ENCODE data around the gene ITGA3.
"Not testable (repeated sequence)": the region's sequence is repeated elsewhere in the genome, so short reads cannot be mapped to it uniquely, and the experiment has no call there.

Gene ITGA3

DNA sequence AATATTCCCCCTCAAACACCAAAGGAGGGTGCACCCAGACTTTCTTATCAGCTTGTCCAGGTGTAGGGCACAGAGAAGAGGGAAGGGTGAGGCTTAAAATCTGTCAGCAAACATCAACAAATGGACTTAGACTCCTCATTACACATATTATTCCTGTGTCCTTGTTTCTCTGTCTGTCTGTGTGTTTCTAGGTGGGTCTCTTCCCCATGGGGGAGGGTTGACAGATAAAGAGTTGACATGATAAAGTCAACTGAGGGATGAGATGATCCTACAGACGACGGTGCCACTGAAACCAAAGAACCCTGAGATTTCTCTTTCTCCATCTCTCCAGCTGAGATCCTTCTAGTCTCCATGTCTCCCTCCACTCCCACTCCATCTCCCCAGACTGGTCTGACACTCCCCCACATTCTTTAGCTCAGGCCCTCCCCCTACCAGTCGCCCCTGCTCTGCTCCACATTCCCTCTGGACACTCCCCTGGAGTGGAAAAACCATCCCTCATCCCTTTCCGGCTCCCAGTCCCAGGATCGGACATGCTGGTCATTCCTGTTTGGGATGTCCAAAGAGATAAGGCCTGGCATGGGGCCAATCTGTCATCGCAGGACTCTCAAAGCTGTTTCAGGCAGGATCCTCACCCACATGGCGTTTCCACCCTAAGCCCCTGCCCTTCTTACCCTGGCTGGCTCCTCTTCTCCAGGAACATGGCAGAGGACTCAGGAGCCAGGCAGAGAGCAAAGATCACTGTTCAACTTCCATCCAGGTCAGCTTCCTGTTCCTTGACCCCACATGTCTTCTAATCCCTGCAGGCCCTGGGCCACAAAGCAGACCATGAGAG, 2.9 kb upstream of the ITGA3 start:
- no peak for DNase-seq

DNA sequence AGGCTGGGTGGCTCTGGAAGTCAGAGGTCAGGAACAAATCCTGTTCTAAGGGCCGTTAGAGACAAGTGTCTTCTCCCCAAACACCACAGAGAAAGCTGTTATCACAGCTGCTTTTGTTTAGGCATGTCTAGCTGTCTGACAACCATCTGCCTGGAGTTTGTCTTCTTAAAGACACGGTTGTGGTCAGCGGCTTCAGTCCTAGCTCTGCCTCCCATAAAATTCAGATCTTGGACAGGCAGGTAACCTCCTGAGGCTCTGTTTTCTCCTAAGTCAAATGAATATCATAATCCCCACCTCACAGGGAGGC, 2.3 kb upstream of the ITGA3 start:
- no peak for DNase-seq

DNA sequence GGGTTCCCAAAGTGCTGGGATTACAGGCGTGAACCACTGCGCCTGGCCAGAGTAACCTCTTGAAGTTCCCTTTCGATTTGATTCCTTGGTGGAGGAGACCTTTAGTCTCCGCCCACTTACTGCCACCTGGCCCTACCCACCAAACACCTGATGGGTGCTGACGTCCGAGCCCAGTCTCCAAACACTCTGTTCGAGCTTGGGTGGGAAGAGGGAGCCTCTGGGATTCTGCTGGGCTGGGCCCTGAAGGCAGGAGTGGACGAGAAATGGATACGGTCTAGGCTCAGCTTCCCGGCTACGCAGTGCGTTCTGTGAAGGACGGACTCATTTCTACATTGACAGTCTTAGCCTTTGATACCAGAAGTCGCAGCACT, 870 bp upstream of the ITGA3 start:
- no peak for DNase-seq

DNA sequence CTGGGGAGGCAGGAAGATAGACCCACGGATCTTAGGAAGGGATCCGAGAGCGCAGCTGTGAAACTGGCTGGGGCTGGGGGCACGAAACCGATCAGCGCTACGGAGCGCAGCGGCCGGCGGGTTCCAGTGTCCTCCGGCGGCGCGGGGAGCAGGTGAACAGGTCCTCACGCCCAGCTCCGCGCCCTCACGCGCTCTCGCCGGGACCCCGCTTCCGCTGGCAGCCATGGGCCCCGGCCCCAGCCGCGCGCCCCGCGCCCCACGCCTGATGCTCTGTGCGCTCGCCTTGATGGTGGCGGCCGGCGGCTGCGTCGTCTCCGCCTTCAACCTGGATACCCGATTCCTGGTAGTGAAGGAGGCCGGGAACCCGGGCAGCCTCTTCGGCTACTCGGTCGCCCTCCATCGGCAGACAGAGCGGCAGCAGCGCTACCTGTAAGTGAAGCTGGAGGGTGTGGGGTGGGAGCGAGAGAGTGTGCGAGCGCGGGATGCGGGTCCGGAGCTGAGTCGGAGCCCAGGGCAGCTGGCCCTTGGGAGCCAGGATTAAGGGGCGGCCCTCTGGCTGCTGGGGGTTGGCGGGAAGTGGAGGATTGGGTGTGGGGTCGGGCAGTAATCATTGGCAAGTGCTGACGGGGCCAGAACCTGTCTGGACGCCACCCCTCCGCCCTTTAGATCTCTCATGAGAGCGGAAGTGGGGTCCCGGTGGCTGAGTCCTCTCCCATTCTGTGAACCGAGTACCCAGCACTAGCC, 479 bp downstream of the ITGA3 start:
- no peak for DNase-seq

DNA sequence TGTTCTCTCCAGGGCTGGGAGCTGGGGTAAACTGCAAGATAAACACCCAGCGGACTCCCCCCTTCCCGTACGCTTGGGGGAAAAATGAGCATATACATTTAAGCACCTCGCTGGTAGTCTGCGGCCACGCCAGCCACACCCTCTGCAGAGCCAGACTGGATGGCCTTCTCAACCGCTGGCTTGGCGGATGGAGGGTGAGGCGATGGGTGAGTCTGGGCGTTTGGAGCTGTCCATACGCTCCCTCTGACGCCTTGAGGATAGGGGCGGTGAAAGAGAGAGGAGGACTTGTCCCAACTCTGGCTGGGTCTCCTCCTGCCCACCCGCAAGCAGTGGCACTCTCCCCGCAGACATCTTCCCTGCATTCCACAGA, 1.0 kb downstream of the ITGA3 start:
- no peak for DNase-seq

DNA sequence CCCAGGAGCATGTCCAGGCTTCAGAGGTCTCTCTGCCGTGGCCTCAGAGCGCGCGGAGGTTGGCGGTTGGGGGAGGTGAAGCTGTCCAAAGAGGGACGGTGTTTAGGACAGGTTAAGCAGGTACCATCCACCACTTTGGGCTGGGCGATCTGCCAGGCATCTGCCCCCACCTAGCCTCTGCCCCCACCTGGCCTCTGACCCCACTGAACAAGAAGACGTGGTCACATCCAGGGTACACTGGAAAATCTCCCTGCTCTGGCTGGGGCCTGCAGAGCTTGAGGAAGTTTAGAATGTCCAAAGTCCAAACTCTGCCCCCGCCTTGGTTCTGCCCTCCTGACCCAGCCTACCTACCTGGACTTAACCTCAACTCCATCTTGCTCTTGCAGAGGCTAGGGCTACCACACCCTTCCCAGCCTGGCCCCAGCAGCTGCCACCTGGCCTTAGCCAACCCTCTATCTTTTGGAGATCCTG, 1.6 kb downstream of the ITGA3 start:
- no peak for DNase-seq

- DNase-seq, result no peak
Observed at GRCh38 chr17:50058296-50058953, 2.5 kb downstream of the ITGA3 start.

- DNase-seq, result no peak
Observed at GRCh38 chr17:50059256-50059655, 3.3 kb downstream of the ITGA3 start.

DNA sequence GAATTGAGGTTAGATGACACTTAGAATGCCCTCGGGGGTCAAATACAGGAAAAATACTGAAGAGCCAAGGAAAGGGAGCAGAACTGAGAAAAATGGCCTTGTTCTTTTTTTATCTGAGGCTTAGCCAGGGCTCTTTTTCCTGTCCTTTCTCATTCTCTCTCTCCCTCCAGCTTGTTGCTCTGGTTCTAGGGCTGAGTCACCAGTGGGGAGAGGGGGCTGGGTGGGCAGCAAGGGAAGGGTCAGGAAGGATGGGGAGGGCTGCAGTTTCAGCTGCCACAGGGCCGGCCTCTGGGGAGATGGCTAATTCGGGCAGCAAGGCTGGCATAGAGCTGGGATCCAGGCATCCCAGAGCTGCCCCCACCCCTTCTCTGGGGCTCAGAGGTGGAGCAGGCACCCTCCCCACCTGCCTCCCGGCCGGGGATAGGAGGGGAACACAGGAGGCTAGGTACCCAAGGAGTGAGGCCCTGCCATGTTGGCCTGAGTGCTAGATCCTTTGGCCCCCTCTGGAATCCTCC, 3.9 kb downstream of the ITGA3 start:
- no peak for DNase-seq

GRCh38 chr17:50060951-50061712, 5.2 kb downstream of the ITGA3 start:
- DNase-seq, result no peak

DNA sequence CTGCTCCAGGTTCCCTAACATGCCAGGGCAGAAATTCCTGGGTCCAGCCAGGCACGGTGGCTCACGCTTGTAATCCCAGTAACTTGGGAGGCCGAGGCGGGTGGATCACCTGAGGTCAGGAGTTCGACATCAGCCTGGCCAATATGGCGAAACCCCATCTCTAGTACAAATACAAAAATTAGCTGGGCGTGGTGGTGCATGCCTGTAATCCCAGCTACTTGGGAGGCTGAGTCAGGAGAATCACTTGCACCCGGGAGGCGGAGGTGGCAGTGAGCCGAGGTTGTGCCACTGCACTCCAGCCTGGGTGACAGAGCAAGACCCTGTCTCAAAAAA, 5.8 kb downstream of the ITGA3 start:
- not testable (repeated sequence) for DNase-seq

DNA sequence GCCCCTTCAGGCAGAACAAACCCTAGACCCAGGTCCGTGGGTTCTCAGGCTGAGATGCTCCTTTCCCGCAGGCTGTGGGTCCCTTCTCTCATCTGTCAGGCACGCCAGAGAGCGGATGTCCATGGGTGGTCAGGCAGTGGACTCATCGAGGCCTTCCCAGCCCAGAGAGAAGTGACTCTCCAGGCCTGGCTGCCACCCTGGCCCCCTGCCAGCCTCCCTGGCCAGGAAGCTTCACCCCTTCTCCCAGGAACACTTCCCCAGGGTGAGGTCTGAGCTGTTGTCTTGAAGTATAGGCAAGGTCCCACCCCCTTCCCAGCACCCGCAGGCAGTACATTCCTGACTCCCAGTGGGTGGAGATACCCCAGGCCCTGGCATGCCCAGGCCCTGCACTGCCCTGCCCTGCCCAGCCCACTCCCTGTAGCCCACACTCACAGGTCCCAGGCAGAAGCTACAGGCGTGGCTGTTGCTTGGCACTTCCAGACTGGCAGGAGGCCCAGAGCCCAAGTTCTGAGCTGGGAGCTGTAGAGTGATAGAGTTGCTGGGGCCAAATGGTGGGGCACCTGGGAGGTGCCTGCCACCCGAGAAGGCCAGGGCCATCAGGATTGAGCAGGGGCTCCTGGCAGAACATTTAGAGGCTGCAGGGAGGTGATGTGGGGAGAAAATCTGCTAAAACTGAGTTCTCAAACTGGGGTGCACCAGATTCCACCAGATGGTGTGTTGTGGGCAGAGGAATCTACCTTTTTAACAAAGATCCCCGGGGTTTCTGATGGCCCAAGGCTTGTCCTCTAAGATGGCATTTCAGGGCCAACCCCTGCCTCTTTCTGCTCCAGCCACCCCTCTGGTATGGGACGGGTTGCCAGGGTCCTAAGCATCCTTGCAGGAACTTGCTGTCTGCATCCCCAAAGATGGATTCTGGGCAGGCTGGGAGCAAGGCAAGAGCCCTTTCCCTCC, 6.7 kb downstream of the ITGA3 start:
- DNase-seq, result no peak

GRCh38 chr17:50063561-50064252, 7.8 kb downstream of the ITGA3 start:
- DNase-seq, result no peak

DNA sequence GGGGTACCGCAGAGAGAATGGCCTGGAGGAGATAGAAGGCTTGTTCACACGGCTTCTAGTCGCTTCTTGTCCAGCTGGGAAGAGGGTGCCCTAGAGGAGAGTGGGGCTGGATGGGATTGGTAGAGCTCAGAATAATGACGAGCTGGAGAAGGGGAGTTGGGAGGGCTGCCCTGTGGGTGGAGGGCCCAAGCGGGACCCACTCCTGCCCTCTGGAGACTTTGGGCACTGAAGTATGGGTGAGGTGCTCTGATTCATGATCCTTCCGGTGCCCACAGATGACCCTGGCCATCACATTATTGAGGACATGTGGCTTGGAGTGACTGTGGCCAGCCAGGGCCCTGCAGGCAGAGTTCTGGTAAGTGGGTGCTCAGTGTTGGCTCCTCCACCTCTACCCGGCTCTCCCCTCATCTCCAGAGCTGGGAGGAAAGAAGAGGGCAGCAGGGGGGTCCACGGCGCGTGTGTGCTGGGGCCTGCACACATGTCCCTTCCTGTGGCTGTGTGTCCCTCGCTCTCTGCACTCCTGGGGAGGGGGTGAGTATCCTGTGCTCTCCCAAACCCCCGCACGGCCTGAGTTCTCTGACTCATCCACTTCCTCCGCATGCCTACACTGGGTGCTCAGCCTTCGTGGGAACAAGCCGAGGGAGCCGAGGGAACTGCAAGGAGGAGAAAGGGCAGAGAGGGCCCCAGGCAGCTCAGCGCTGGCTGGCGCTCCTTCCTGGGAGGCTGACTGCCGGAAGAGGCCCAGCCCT, 8.5 kb downstream of the ITGA3 start:
- no peak for DNase-seq

DNA sequence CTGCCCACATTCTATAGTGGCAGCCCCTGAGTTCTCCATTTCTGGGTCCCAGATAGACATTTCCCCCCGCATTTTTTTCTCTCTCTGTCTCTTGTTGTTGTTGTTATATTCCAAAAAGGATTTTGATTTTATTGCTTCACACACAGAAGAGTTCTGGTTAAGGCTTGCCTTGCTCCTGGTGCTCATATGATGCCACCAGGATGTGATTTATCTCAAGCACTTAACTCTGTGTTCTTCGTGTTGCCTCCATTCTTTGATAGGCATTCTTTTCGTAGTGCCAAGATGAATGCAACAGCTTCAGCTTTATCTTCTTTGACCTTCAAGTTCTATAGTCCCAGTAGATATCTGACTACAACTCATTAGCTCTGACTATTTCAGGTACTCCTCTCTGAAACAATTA, 9.1 kb downstream of the ITGA3 start:
- DNase-seq, result no peak

- no peak for DNase-seq
Observed at GRCh38 chr17:50066995-50067394, 11.1 kb downstream of the ITGA3 start.

- no peak for DNase-seq
Observed at GRCh38 chr17:50067996-50068395, 12.1 kb downstream of the ITGA3 start.

- DNase-seq, result no peak
Observed at GRCh38 chr17:50070908-50071680, 15.2 kb downstream of the ITGA3 start.

DNA sequence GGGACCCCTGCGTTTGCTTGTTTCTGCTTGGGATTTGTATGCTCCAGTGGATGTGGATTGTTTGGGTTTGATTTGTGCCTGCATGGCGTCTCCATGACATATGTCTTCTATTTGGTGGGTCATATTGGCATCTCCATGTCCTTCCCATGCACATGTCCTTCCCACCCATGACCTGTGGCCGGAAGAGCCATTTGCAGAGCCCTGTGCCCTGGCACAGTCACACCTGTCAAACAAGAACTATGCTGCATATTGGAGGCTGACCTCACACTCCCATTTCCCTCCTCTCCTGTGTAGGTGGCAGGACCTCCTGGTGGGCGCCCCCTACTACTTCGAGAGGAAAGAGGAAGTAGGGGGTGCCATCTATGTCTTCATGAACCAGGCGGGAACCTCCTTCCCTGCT, 15.8 kb downstream of the ITGA3 start:
- no peak for DNase-seq

DNA sequence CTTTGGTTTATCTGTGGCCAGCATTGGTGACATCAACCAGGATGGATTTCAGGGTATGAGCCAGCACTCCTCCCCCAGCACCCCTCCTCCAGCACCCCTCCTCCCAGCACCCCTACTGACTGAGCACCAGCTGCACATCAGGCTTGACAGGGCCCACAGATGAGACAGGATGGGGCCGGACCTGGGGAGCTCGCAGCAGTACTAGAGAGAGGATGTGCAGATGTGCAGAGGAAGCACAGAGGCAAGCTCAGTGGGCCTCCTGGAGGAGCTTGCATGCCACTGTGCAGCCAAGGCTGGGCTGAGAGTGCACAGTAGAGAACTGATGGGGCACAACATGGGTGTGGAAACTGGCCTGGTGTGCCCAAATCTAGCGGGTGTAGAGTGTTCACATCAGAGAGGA, 16.2 kb downstream of the ITGA3 start:
- no peak for DNase-seq
